K562 (cell line): Measurements from ENCODE around the gene SRRM4. TPM values are rescaled to one million over a fixed set of nuclear protein-coding genes. Genes with fewer than 3 reads are reported as not detected.

Source experiments
- ATAC-seq: fragments of 200-7000 bp; cut with Tn5 transposase; 3 replicates; pipeline ENCODE4 v1.9.1; 2020; ENCODE audit warnings: moderate library complexity
- BruUV-seq: library from RNA; stranded (reverse); fragments of 400-500 nt; replicated peaks from 2 replicates; lab custom pipeline; 2021; lab: Mats Ljungman, UMichigan
- CTCF ChIA-PET: fragments of 300-600 bp; formaldehyde crosslinking; extraction: SDS; loops from one replicate; lab custom pipeline; 2021; ENCODE audit warnings: low intra/inter-chr PET ratio; lab: Yijun Ruan, JAX
- POLR2A ChIA-PET: fragments of 300-600, 350-650 bp; sonication (Branson Sonifier 250); formaldehyde crosslinking; extraction: SDS; loops from one replicate; lab custom pipeline; 2021; ENCODE audit warnings: antibody characterized with exemption, inconsistent platforms; lab: Yijun Ruan, JAX
- DNase-seq, 4 experiments: peaks; one replicate each; pipeline versions ENCODE4 v3.0.0 to v3.0.0-alpha.2; 2011 to 2018; ENCODE audit warnings: low spot score in 3 of 4, mixed read lengths in 3 of 4; ENCODE audit errors: extremely low read depth in 1 of 4
- FAIRE-seq: peaks from 2 replicates; lab custom pipeline; 2011; peaks lifted over from hg19 to GRCh38; lab: Jason Lieb, UNC
- H2AFZ ChIP-seq: 2 replicates; pipeline ENCODE4 v1.6.0; 2011; ENCODE audit warnings: low read depth, low read length, control low read depth, inconsistent platforms
- H3K27ac ChIP-seq: fragments of 200-600 bp; 3 replicates; pipeline ENCODE4 v1.8.0; 2011; ENCODE audit warnings: low read depth, mild to moderate bottlenecking, control low read depth, inconsistent platforms, low read length, moderate library complexity, mixed read lengths; ENCODE audit errors: extremely low read depth
- H3K27me3 ChIP-seq, 2 experiments: fragments of 300-600 bp in 1 of 2; 2 replicates in 1 of 2; 3 replicates in 1 of 2; pipeline versions ENCODE4 v1.6.0 to v1.8.0; 2011; ENCODE audit warnings: inconsistent platforms in 2 of 2, low read length in 2 of 2, mild to moderate bottlenecking in 1 of 2, mixed read lengths in 1 of 2, moderate library complexity in 1 of 2; ENCODE audit not compliant: control insufficient read depth in 2 of 2, insufficient read depth in 2 of 2
- H3K36me3 ChIP-seq: fragments of 300-600 bp; 3 replicates; pipeline ENCODE4 v1.8.0; 2011; ENCODE audit warnings: mild to moderate bottlenecking, low read length, inconsistent platforms; ENCODE audit not compliant: control insufficient read depth, insufficient read depth
- H3K4me1 ChIP-seq, 2 experiments: fragments of 200-600 bp in 1 of 2; replicated peaks in 1 of 2; 2 replicates in 1 of 2; 3 replicates in 1 of 2; pipeline versions ENCODE4 v1.5.1 to v1.8.0; 2011; ENCODE audit warnings: inconsistent platforms in 2 of 2, low read length in 2 of 2, mild to moderate bottlenecking in 1 of 2, mixed read lengths in 1 of 2, moderate library complexity in 1 of 2; ENCODE audit not compliant: control insufficient read depth in 2 of 2, insufficient read depth in 2 of 2
- H3K4me2 ChIP-seq: 2 replicates; pipeline ENCODE4 v1.6.1; 2011; ENCODE audit warnings: low read length, control low read depth, inconsistent platforms, mixed read lengths; ENCODE audit not compliant: insufficient read depth
- H3K4me3 ChIP-seq: fragments of 200-600 bp; sonication (generic), shearing (Covaris generic); 2 replicates; pipeline ENCODE4 v1.5.1; 2016; ENCODE audit warnings: control low read depth, inconsistent platforms
- H3K79me2 ChIP-seq: fragments of 200-600 bp; 3 replicates; pipeline ENCODE4 v1.8.0; 2011; ENCODE audit warnings: low read length, inconsistent platforms; ENCODE audit not compliant: control insufficient read depth, insufficient read depth
- H3K9ac ChIP-seq, 2 experiments: 2 replicates each; pipeline versions ENCODE4 v1.6.0 to v1.6.1; 2011; ENCODE audit warnings: low read depth in 2 of 2, low read length in 2 of 2, control low read depth in 1 of 2, inconsistent platforms in 1 of 2, mild to moderate bottlenecking in 1 of 2, mixed read lengths in 1 of 2; ENCODE audit not compliant: insufficient read depth in 1 of 2
- H3K9me1 ChIP-seq: one replicate; pipeline ENCODE4 v1.6.0; 2011; ENCODE audit warnings: inconsistent platforms, mild to moderate bottlenecking, low read length, moderate library complexity; ENCODE audit not compliant: control insufficient read depth, insufficient read depth
- H3K9me3 ChIP-seq: replicated peaks from 2 replicates; pipeline ENCODE4 v1.5.1; 2011; ENCODE audit warnings: low read depth, low read length, inconsistent platforms; ENCODE audit not compliant: control insufficient read depth, insufficient read depth
- H4K20me1 ChIP-seq: replicated peaks from 2 replicates; pipeline ENCODE4 v1.6.1; 2011; ENCODE audit warnings: low read length, inconsistent platforms, mixed read lengths; ENCODE audit not compliant: control insufficient read depth, insufficient read depth
- ATF6 ChIP-seq: sonication (generic); formaldehyde crosslinking; IDR thresholded peaks from 2 replicates; pipeline ENCODE4 v1.4.0; 2020; ENCODE audit warnings: mild to moderate bottlenecking, missing genetic modification reagents
- BHLHE40 ChIP-seq: IDR thresholded peaks from 2 replicates; pipeline ENCODE4 v1.6.1; 2011; ENCODE audit warnings: low read length, improper control_type of control experiment
- CSDE1 ChIP-seq, 2 experiments: fragments of 450-650 bp; IDR thresholded peaks; 2 replicates each; pipeline ENCODE4 v1.6.1; 2016; ENCODE audit warnings: mild to moderate bottlenecking in 1 of 2
- CTCF ChIP-seq, 3 experiments: IDR thresholded peaks in 2 of 3; conservative IDR thresholded peaks in 1 of 3; 2 replicates each; pipeline ENCODE4 v1.5.1; 2011 to 2012; ENCODE audit warnings: low read length in 3 of 3, mild to moderate bottlenecking in 3 of 3, control low read depth in 2 of 3, improper control_type of control experiment in 1 of 3, inconsistent platforms in 1 of 3, low read depth in 1 of 3, mixed read lengths in 1 of 3, moderate library complexity in 1 of 3; ENCODE audit not compliant: insufficient read depth in 2 of 3
- EP400 ChIP-seq: fragments of 450-650 bp; IDR thresholded peaks from 2 replicates; pipeline ENCODE4 v1.6.1; 2017; ENCODE audit warnings: antibody characterized with exemption, mild to moderate bottlenecking, moderate library complexity
- MAFG ChIP-seq: fragments of 450-650 bp; conservative IDR thresholded peaks from 2 replicates; pipeline ENCODE4 v1.6.1; 2016; ENCODE audit warnings: missing genetic modification characterization, missing compliant biosample characterization
- PHB2 ChIP-seq: fragments of 450-650 bp; IDR thresholded peaks from 2 replicates; pipeline ENCODE4 v1.6.1; 2017; ENCODE audit warnings: low read depth
- PKNOX1 ChIP-seq: fragments of 450-650 bp; IDR thresholded peaks from 2 replicates; pipeline ENCODE4 v1.6.1; 2016
- RB1 ChIP-seq: fragments of 450-650 bp; IDR thresholded peaks from 2 replicates; pipeline ENCODE4 v1.6.1; 2017; ENCODE audit warnings: low read depth, mild to moderate bottlenecking
- RFX1 ChIP-seq: fragments of 450-650 bp; IDR thresholded peaks from 2 replicates; pipeline ENCODE4 v1.6.1; 2016; ENCODE audit warnings: mild to moderate bottlenecking, moderate library complexity
- SP2 ChIP-seq: IDR thresholded peaks from 2 replicates; pipeline ENCODE4 v1.6.1; 2011; ENCODE audit warnings: mild to moderate bottlenecking, low read depth, low read length, moderate library complexity; ENCODE audit not compliant: poor library complexity, severe bottlenecking; ENCODE audit errors: extremely low read depth
- U2AF1 ChIP-seq: fragments of 200-400 bp; formaldehyde crosslinking; optimal IDR thresholded peaks from 2 replicates; pipeline ENCODE3; 2017; ENCODE audit warnings: mild to moderate bottlenecking, low read depth, low read length, moderate library complexity
- ZBTB17 ChIP-seq: fragments of 450-650 bp; formaldehyde crosslinking; IDR thresholded peaks from 2 replicates; pipeline ENCODE4 v1.4.0; 2020; ENCODE audit warnings: mild to moderate bottlenecking
- ZNF778 ChIP-seq: fragments of 450-650 bp; formaldehyde crosslinking; IDR thresholded peaks from 2 replicates; pipeline ENCODE4 v1.4.0; 2020; ENCODE audit warnings: mild to moderate bottlenecking, moderate library complexity
- ZNF830 ChIP-seq: fragments of 250-450 bp; sonication (Bioruptor Pico); IDR thresholded peaks from 2 replicates; pipeline ENCODE4 v1.5.0; 2021; ENCODE audit warnings: mild to moderate bottlenecking
- WGBS: fragments of 100-300 bp; shearing (Covaris generic); methylation state at CpG from one replicate; pipeline ENCODE4 v1.1.6; 2016; ENCODE audit warnings: low coverage, mixed read lengths; ENCODE audit not compliant: insufficient coverage; ENCODE audit errors: missing lambda C conversion rate; 5-methylcytosine and 5-hydroxymethylcytosine counted together
- in situ Hi-C: fragments of 300-500 bp; cut with MboI; formaldehyde crosslinking; loops from 4 replicates; pipeline ENCODE4 v1.15.0; 2018; ENCODE audit warnings: inconsistent platforms, mixed read lengths
- intact Hi-C: fragments of 100-400 bp; cut with micrococcal nuclease; formaldehyde crosslinking; loops from 2 replicates; pipeline ENCODE4 v1.14.2; 2022
- polyA plus RNA-seq, 8 experiments: library from polyadenylated mRNA; depleted of rRNA in 4 of 8; stranded (reverse) in 5 of 8; unstranded in 3 of 8; fragments of >200 nt; fragmentation: Nextera tagmentation in 2 of 8; fragmentation: Illumina TruSeq in 1 of 8; extraction: Ambion mirVana in 2 of 8; extraction: Trizol in 1 of 8; gene quantifications; 2 replicates each; pipeline versions ENCODE4 v1.2.1 to v1.2.3, GENCODE V29; 2011 to 2014; ENCODE audit warnings: inconsistent platforms in 1 of 8, missing spikeins in 1 of 8
- total RNA-seq, 7 experiments: library from RNA; depleted of rRNA in 6 of 7; stranded (reverse); fragments of >200 nt in 6 of 7; fragmentation: Illumina TruSeq in 2 of 7; extraction: Trizol in 2 of 7; gene quantifications; 2 replicates each; pipeline versions ENCODE4 v1.2.1 to v1.2.3, GENCODE V29; 2011 to 2021; ENCODE audit warnings: low replicate concordance in 1 of 7
- TF ChIP-seq, protein P1 (sequence below): fragments of 250-450 bp; sonication (Bioruptor Pico); IDR thresholded peaks from 2 replicates; pipeline ENCODE4 v1.5.0; 2021; ENCODE audit warnings: mild to moderate bottlenecking, moderate library complexity

Gene SRRM4
- total and polyA plus RNA-seq, 9 of the 15 experiments (the other 6 are each of a cell fraction or from before 2014, with no cell fraction given): not detected

GRCh38 chr12:119006746-119007145 lies 25.4 kb downstream of the SRRM4 start:
- peaks cover 0 to 11% of the 10 kb centered on the region in 2 experiments; a peak in 1 of 5 replicates for H3K27me3 ChIP-seq
- ATAC-seq (no peak), DNase-seq (no peak), FAIRE-seq (no peak)
- no peak overlapping the region for H3K9ac ChIP-seq
- H3K9me1 ChIP-seq: no peaks in the 10 kb centered on the region
- in situ Hi-C loops: no loop called here
- no peaks in the 10 kb centered on the region for H3K79me2 ChIP-seq
- ChIA-PET CTCF (no interaction called here), POLR2A (no interaction called here)
- no peak overlapping the region for H3K4me3 ChIP-seq
- TF ChIP-seq CSDE1 (IDR thresholded peaks at IDR 0.05): no peak
- no peak for TF ChIP-seq ZNF778 (CRISPR knock-in tag)
- no peak for TF ChIP-seq EP400
- TF ChIP-seq MAFG (tag): no peak
- no peak for TF ChIP-seq RB1
- no peak for TF ChIP-seq PKNOX1
- no peak for TF ChIP-seq SP2
- no peak for TF ChIP-seq ZNF830
- TF ChIP-seq CTCF (IDR thresholded peaks at IDR 0.05 in 2 of 3, conservative IDR thresholded peaks at IDR 0.05 in 1 of 3; ENCODE audit: insufficient read depth in 2 of 3, low read depth in 1 of 3, low read length in 3 of 3): no peak
- no peak for TF ChIP-seq ZBTB17 (CRISPR knock-in tag)
- TF ChIP-seq BHLHE40: no peak
- TF ChIP-seq, protein P1, sequence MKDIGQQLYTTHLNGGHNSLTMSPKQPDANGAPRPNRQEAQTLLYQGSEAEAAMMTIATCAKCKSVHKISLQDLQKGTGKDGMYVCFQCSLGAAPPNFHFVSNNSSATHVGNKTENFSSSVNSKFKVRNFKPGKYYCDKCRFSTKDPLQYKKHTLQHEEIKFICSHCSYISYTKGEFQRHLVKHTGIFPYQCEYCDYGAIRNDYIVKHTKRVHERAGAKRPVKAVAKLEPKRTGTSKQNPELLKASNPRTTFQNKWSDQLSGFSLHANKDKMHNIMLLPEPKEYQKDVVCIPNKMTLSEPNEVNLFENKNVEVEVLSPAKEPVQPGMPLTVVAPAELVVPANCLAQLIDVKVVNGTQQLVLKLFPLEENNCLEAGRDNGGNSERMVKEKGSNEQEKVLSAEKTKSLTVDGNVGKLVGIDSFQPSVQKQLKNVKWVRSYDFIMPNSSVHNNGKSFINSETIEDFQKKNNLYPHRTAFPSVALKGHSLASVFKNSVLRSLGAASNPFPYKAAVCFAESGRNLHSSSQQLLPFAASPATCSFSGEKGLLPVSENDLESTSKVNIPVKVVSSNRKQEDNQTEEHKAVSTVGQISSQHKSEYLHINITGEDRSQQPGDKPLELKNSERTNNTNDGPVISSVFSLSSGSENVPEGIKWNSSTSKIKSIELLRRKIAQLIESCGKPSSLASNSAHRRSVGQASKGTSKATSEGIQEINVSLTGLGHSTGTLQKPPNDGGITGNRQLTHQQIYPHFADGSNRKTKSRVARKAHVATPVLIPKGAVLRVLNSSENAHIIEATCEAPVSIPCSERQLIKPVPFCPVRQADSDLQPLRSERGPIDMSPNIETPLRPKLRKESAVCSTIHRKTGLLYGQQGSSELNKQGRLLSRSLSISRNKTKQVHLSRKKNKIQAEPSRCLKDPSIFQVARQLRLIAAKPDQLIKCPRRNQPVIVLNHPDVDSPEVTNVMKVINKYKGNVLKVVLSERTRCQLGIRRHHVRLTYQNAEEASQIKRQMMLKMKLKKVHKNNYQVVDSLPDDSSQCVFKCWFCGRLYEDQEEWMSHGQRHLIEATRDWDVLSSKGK (CRISPR knock-in tag): no peak
- TF ChIP-seq PHB2: no peak
- no peak for TF ChIP-seq RFX1
- no peak for TF ChIP-seq ATF6 (CRISPR knock-in tag)
- no peak for TF ChIP-seq U2AF1
- no peak overlapping the region for H3K27ac ChIP-seq
- no peaks in the 10 kb centered on the region for H4K20me1 ChIP-seq
- no peaks in the 10 kb centered on the region for H3K9me3 ChIP-seq
- no TSS peak for BruUV-seq
- H3K36me3 ChIP-seq: no peaks in the 10 kb centered on the region
- no peaks in the 10 kb centered on the region for H3K4me1 ChIP-seq
- H3K4me2 ChIP-seq: no peak overlapping the region
- WGBS: 0% methylated on average over 5 of the region's 5 CpGs
- intact Hi-C loops: no loop called here
- no peak overlapping the region for H2AFZ ChIP-seq
